SJCRH30 (cell line): ENCODE measurements around the gene FEZ2. TPM values are rescaled to one million over a fixed set of nuclear protein-coding genes. Genes with fewer than 3 reads are reported as not detected.

Experiments used
- DNase-seq, 2 experiments: peaks; one replicate each; pipeline ENCODE4 v3.0.0-alpha.2; 2015 to 2020
- H3K27ac ChIP-seq: fragments of 250-450 bp; sonication (Bioruptor Pico); 2 replicates; pipeline ENCODE4 v1.5.1; 2020; ENCODE audit warnings: mild to moderate bottlenecking, moderate library complexity
- H3K27me3 ChIP-seq: fragments of 250-450 bp; sonication (Bioruptor Pico); 2 replicates; pipeline ENCODE4 v1.5.1; 2020; ENCODE audit warnings: mild to moderate bottlenecking, moderate library complexity
- H3K36me3 ChIP-seq: fragments of 250-450 bp; sonication (Bioruptor Pico); 2 replicates; pipeline ENCODE4 v1.5.1; 2020; ENCODE audit warnings: mild to moderate bottlenecking, moderate library complexity
- H3K4me1 ChIP-seq: fragments of 250-450 bp; sonication (Bioruptor Pico); 2 replicates; pipeline ENCODE4 v1.5.1; 2020; ENCODE audit warnings: mild to moderate bottlenecking, moderate library complexity
- H3K4me3 ChIP-seq: fragments of 250-450 bp; sonication (Bioruptor Pico); 2 replicates; pipeline ENCODE4 v1.5.1; 2020; ENCODE audit warnings: mild to moderate bottlenecking, moderate library complexity
- H3K9me3 ChIP-seq: fragments of 250-450 bp; sonication (Bioruptor Pico); replicated peaks from 2 replicates; pipeline ENCODE4 v1.5.1; 2020; ENCODE audit warnings: mild to moderate bottlenecking, moderate library complexity
- total RNA-seq: library from RNA; depleted of rRNA; stranded (reverse); fragments of >200 nt; shearing (Covaris generic); gene quantifications from 2 replicates; pipeline ENCODE4 v1.2.3, GENCODE V29; 2014

The FEZ2 gene
- total RNA-seq, 1 experiment from 2014 or later = 35.6 TPM

GRCh38 chr2:36561237-36561944, 36.6 kb downstream of the FEZ2 start:
- DNase-seq = peak; percentile 19 to 37
- Histone ChIP-seq H3K27ac (peak overlapping the region; percentile 59), H3K27me3 (no peaks in the 10 kb centered on the region), H3K4me1 (peaks cover 22% of the 10 kb centered on the region), H3K9me3 (no peaks in the 10 kb centered on the region), H3K4me3 (no peak overlapping the region), H3K36me3 (peaks cover 10% of the 10 kb centered on the region)

GRCh38 chr2:36560726-36561125, 37.2 kb downstream of the FEZ2 start:
- H3K36me3 ChIP-seq = peaks cover 9% of the 10 kb centered on the region

DNA sequence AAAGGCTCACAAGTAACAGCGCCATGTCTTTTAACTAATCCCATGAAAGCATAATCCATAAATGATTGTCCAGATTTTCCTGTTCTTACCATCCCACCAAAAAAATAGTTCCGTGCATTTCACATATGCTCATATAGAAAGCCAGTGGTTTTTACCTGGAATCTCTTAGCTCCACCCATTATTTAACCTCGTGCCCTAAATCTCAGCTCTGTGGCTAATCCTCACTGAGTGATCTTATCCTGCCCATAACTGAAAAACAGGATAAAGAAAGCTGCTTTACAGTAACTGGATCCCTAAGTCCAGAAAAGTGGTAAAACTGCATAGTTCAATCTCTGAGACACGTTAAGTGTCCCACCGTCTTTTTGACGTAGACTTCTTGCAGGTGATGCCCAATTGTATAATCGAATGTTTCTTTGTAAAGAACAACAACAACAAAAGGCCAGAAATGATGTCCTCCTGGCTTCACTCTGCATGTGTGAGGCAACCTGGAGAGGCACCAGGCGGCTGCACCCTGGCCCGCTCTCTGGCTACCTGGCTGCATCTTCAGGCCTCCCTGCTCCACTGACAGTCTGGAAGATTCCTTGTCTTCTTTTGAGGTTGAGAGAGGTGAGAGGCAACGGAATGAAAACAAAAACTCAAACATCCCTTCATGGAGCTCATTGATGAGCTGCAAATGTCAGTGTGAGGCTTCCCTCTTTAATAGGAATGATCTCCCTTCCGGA, 38.6 kb downstream of the FEZ2 start:
- no peak overlapping the region for H3K4me3 ChIP-seq
- H3K27me3 ChIP-seq = no peaks in the 10 kb centered on the region
- peaks cover 22% of the 10 kb centered on the region for H3K4me1 ChIP-seq
- no peak for DNase-seq
- H3K36me3 ChIP-seq = peaks cover 17% of the 10 kb centered on the region
- H3K9me3 ChIP-seq = no peaks in the 10 kb centered on the region
- H3K27ac ChIP-seq = no peak overlapping the region

More at GRCh38 chr2:36560726-36561125, 37.2 kb downstream of the FEZ2 start:
- Histone ChIP-seq H3K27ac (no peak overlapping the region; the same call in 1 of the 2 replicates), H3K9me3 (no peaks in the 10 kb centered on the region), H3K4me1 (peaks cover 22% of the 10 kb centered on the region), H3K4me3 (no peak overlapping the region), H3K27me3 (no peaks in the 10 kb centered on the region)
- DNase-seq = no peak

- H3K27ac ChIP-seq = no peak overlapping the region
- DNase-seq = no peak
- peaks cover 9% of the 10 kb centered on the region for H3K4me1 ChIP-seq
- peaks cover 24% of the 10 kb centered on the region for H3K36me3 ChIP-seq
- H3K9me3 ChIP-seq = no peaks in the 10 kb centered on the region
- no peak overlapping the region for H3K4me3 ChIP-seq
- no peaks in the 10 kb centered on the region for H3K27me3 ChIP-seq
Observed at GRCh38 chr2:36556842-36557241, 41.1 kb downstream of the FEZ2 start.

DNA sequence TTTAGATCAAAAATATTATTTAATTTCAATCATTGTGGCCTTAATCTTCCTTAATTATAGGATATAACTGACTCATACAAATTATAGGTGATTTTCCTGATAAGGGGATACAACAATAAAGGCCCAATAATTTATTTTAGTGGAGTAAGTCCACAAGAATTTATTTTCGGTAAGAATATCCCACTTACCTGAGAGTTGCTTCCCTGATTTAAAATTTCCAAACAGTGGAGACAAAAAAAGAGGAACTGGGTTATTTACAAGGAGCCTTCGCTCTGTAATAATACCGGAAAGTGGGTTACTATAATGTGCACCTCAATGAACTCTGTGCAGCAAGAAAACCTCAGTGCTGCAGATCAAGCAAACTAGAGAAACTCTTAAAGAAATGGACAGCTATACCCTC, 42.2 kb downstream of the FEZ2 start:
- Histone ChIP-seq H3K4me3 (no peak overlapping the region), H3K9me3 (no peaks in the 10 kb centered on the region), H3K36me3 (peaks cover 30% of the 10 kb centered on the region), H3K27ac (no peak overlapping the region), H3K27me3 (no peaks in the 10 kb centered on the region), H3K4me1 (no peaks in the 10 kb centered on the region)
- no peak for DNase-seq

- H3K36me3 ChIP-seq = peaks cover 34% of the 10 kb centered on the region
Observed at GRCh38 chr2:36554531-36554930, 43.4 kb downstream of the FEZ2 start.

DNA sequence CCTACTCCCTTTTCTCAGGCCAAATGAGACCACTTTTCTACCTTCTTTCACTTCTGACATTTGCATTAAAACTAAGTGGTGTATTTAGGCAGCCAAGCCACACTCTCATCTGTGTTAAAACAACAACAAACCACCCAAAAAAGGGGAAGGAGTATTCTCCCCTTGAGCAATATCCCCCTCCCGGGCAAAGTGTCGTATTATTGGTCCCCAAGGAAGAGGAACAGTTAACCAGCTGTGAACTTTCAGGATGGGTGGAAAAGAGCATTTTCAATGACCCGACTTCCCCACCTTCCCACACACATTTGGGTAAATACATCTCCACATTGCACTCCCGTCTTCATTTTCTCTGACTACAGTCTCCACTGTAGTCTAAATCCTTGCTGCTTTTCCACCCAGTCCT, 44.3 kb downstream of the FEZ2 start:
- no peak for DNase-seq
- no peaks in the 10 kb centered on the region for H3K9me3 ChIP-seq
- H3K36me3 ChIP-seq = peaks cover 34% of the 10 kb centered on the region
- no peak overlapping the region for H3K27ac ChIP-seq
- no peaks in the 10 kb centered on the region for H3K27me3 ChIP-seq
- no peak overlapping the region for H3K4me3 ChIP-seq
- H3K4me1 ChIP-seq = no peaks in the 10 kb centered on the region

More at GRCh38 chr2:36554531-36554930, 43.4 kb downstream of the FEZ2 start:
- H3K4me1 ChIP-seq = no peaks in the 10 kb centered on the region
- no peak for DNase-seq
- H3K27ac ChIP-seq = no peak overlapping the region
- H3K4me3 ChIP-seq = no peak overlapping the region
- no peaks in the 10 kb centered on the region for H3K27me3 ChIP-seq
- H3K9me3 ChIP-seq = no peaks in the 10 kb centered on the region

DNA sequence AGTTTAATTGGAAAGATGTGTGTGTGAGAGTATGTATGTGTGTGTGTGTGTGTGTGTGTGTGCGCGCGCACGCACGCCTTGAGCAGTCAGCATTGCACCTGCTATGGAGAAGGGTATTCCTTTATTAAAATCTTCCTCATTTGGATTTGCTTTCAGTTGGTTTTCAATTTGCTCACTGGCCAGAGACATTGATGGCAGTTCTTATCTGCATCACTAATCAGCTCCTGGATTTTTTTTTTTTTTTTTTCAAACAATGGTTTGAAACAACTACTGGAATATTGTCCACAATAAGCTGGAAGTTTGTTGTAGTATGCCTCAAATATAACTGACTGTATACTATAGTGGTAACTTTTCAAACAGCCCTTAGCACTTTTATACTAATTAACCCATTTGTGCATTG, 48.0 kb downstream of the FEZ2 start:
- no peaks in the 10 kb centered on the region for H3K9me3 ChIP-seq
- H3K36me3 ChIP-seq = peaks cover 24% of the 10 kb centered on the region
- no peaks in the 10 kb centered on the region for H3K4me1 ChIP-seq
- H3K4me3 ChIP-seq = no peak overlapping the region
- DNase-seq = no peak
- H3K27me3 ChIP-seq = no peaks in the 10 kb centered on the region
- H3K27ac ChIP-seq = no peak overlapping the region

DNA sequence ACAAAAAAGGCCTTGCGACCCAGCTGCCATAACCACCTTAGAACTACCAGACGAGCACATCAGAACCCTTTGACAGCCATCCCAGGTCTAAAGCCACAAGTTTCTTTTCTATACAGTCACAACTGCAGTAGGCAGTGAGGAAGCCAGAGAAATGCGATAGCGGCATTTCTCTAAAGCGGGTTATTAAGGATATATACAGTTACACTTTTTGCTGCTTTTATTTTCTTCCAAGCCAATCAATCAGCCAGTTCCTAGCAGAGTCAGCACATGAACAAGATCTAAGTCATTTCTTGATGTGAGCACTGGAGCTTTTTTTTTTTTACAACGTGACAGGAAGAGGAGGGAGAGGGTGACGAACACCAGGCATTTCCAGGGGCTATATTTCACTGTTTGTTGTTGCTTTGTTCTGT, 48.8 kb downstream of the FEZ2 start:
- Histone ChIP-seq H3K4me3 (no peak overlapping the region), H3K4me1 (no peaks in the 10 kb centered on the region), H3K36me3 (peaks cover 19% of the 10 kb centered on the region), H3K27ac (no peak overlapping the region), H3K9me3 (no peaks in the 10 kb centered on the region), H3K27me3 (no peaks in the 10 kb centered on the region)
- DNase-seq = no peak

- Histone ChIP-seq H3K36me3 (peaks cover 19% of the 10 kb centered on the region), H3K9me3 (no peaks in the 10 kb centered on the region), H3K27ac (no peak overlapping the region), H3K4me3 (no peak overlapping the region), H3K4me1 (no peaks in the 10 kb centered on the region), H3K27me3 (no peaks in the 10 kb centered on the region)
- no peak for DNase-seq
Observed at GRCh38 chr2:36547906-36548305, 50.1 kb downstream of the FEZ2 start.

DNA sequence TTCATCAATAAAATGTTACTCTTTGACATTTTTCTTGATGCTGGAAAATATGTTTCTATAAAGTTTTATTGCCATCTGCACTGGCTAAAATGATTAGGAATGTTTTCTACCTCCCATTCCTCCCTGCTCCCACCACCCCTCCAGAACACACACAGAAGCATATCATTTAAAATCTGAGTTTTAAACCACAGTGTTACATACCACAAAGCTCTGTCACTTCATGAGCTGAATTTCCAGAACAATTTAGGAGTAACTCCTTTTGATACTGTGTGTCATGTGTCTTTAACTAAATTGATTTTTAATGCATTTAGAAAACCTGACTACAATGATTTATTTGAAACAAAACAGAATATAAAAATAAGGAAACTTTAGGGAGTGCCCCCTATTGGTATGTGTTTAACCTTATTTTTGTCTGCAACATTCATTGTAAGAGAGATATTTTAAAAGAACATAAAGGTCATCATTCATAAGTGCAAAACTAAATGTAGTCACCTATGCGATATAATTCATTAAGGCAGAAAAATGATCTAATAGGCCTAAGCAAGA, 52.0 kb downstream of the FEZ2 start:
- Histone ChIP-seq H3K36me3 (peaks cover 7% of the 10 kb centered on the region), H3K4me1 (no peaks in the 10 kb centered on the region), H3K27ac (no peak overlapping the region), H3K4me3 (no peak overlapping the region), H3K9me3 (no peaks in the 10 kb centered on the region), H3K27me3 (no peaks in the 10 kb centered on the region)
- no peak for DNase-seq

DNA sequence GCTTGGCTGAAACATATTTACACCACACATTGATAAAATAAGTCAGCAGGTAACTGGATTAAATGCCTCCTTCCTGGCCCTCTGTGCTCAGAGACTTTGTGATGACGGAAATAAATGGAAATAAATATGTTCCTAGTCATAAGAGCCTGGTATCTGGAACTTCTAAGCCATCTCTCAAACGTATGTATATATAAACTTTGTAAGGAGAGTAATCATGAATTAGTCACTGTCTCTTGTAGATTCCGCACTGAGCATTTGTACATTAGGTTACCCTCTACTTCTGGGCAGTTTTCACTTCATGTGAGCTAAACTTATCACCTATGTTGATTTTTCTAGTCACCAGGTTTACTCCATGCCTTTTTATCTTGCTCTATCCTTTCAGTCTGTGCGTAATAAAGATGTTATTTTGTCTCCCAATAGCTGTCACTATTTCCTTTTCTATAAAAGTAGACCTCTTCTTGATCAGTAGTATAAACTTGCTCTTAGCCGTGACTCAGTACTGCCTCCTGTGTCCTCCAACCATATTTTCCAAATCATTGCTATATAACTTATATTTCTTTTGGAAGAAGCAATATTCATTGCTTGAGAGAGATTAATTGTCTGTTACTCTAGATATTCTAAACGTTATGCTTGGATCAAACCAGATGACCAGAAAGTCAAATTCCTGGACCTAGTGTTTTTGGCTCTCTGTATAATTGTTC, 53.2 kb downstream of the FEZ2 start:
- Histone ChIP-seq H3K4me3 (no peak overlapping the region), H3K27ac (no peak overlapping the region), H3K27me3 (no peaks in the 10 kb centered on the region), H3K9me3 (no peaks in the 10 kb centered on the region), H3K4me1 (no peaks in the 10 kb centered on the region), H3K36me3 (no peaks in the 10 kb centered on the region; the same call in 1 of the 2 replicates)
- DNase-seq = no peak

GRCh38 chr2:36541891-36542595, 55.9 kb downstream of the FEZ2 start:
- no peak overlapping the region for H3K27ac ChIP-seq
- no peaks in the 10 kb centered on the region for H3K36me3 ChIP-seq

DNA sequence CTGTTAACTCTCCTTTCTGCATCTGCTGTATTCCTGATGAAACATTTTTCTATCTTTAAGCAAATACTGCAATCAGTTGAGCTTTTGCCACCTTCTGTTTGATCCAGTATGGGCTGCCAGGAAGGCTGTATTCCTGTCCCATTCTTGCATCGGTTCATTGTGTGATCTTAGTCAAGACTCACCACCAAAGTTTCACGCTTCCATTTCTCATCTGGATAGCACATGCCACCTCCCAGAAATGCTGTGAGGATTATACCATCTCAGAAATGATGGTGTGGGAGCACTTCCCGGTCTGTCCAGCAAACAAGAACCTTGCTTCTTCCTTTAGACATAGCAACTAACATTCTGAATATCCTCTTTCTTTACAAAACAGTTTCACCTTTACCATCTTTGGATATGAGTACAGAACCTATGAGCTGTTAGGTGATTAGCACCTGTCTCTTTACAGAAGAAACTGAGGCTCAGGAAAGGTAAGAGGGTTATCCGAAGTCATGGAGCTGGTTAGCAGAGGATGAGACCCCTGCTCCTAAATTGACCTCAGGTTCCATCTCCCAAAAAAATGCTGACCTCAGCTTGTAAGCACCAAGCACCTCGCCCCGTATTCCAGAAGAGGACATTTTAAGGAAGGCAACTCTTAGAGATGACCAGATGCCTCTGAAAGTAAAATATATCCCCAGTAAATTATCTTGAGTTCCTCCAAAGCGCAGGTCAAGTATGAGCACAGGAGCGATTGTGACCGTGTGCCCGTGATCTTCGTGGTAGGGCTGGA, 56.8 kb downstream of the FEZ2 start:
- Histone ChIP-seq H3K27me3 (no peaks in the 10 kb centered on the region), H3K4me1 (no peaks in the 10 kb centered on the region), H3K36me3 (no peaks in the 10 kb centered on the region), H3K4me3 (no peak overlapping the region), H3K9me3 (no peaks in the 10 kb centered on the region), H3K27ac (no peak overlapping the region)
- DNase-seq = no peak

More at GRCh38 chr2:36541891-36542595, 55.9 kb downstream of the FEZ2 start:
- DNase-seq = no peak
- no peaks in the 10 kb centered on the region for H3K9me3 ChIP-seq
- H3K27me3 ChIP-seq = no peaks in the 10 kb centered on the region
- H3K4me3 ChIP-seq = no peak overlapping the region
- H3K4me1 ChIP-seq = no peaks in the 10 kb centered on the region
